Measurements from ENCODE around the gene AHSG.

AHSG gene

GRCh38 chr3:186587183-186587582 lies 25.7 kb upstream of the AHSG start:
- DNase-seq (ENCODE audit: low spot score in 2 of 2) (no peak), ATAC-seq (no peak)
- H3K36me3 Mint-ChIP-seq: peaks cover 45% of the 10 kb centered on the region
- H3K4me3 Mint-ChIP-seq: no peak overlapping the region
- no peaks in the 10 kb centered on the region for H3K4me1 Mint-ChIP-seq
- no peak overlapping the region for H3K27ac Mint-ChIP-seq
- no peaks in the 10 kb centered on the region for H3K9me3 Mint-ChIP-seq

- peaks cover 31% of the 10 kb centered on the region for H3K36me3 Mint-ChIP-seq
- no peak for DNase-seq (ENCODE audit: low spot score in 2 of 2)
- no peaks in the 10 kb centered on the region for H3K9me3 Mint-ChIP-seq
- no peak overlapping the region for H3K4me3 Mint-ChIP-seq
- no peaks in the 10 kb centered on the region for H3K4me1 Mint-ChIP-seq
- no peak for ATAC-seq
- no peak overlapping the region for H3K27ac Mint-ChIP-seq
Observed at GRCh38 chr3:186588632-186589031, 24.2 kb upstream of the AHSG start.

- Mint-ChIP-seq H3K36me3 (peaks cover 26% of the 10 kb centered on the region), H3K9me3 (no peaks in the 10 kb centered on the region), H3K27ac (no peak overlapping the region), H3K4me3 (no peak overlapping the region), H3K4me1 (no peaks in the 10 kb centered on the region)
- no peak for ATAC-seq
- DNase-seq (ENCODE audit: low spot score in 2 of 2): no peak
Observed at GRCh38 chr3:186589121-186589520, 23.7 kb upstream of the AHSG start.

- Mint-ChIP-seq H3K27ac (no peak overlapping the region), H3K9me3 (no peaks in the 10 kb centered on the region), H3K4me3 (no peak overlapping the region), H3K36me3 (peaks cover 17% of the 10 kb centered on the region), H3K4me1 (no peaks in the 10 kb centered on the region)
- ATAC-seq: peak; percentile 62
- no peak for DNase-seq (ENCODE audit: low spot score in 2 of 2)
Observed at GRCh38 chr3:186589856-186590579, 22.8 kb upstream of the AHSG start.

GRCh38 chr3:186590580-186591295 lies 22.1 kb upstream of the AHSG start:
- H3K36me3 Mint-ChIP-seq: peaks cover 10% of the 10 kb centered on the region
- no peaks in the 10 kb centered on the region for H3K4me1 Mint-ChIP-seq
- no peaks in the 10 kb centered on the region for H3K9me3 Mint-ChIP-seq
- ATAC-seq (no peak), DNase-seq (ENCODE audit: low spot score in 2 of 2) (no peak)
- H3K27ac Mint-ChIP-seq: no peak overlapping the region
- no peak overlapping the region for H3K4me3 Mint-ChIP-seq

GRCh38 chr3:186592682-186593081 lies 20.2 kb upstream of the AHSG start:
- ATAC-seq (no peak), DNase-seq (ENCODE audit: low spot score in 2 of 2) (no peak)
- Mint-ChIP-seq H3K27ac (no peak overlapping the region), H3K4me1 (no peaks in the 10 kb centered on the region), H3K9me3 (no peaks in the 10 kb centered on the region), H3K36me3 (no peaks in the 10 kb centered on the region), H3K4me3 (no peak overlapping the region)

GRCh38 chr3:186593862-186594261 lies 19.0 kb upstream of the AHSG start:
- no peaks in the 10 kb centered on the region for H3K9me3 Mint-ChIP-seq
- ATAC-seq (no peak), DNase-seq (ENCODE audit: low spot score in 2 of 2) (no peak)
- no peak overlapping the region for H3K27ac Mint-ChIP-seq
- no peak overlapping the region for H3K4me3 Mint-ChIP-seq
- no peaks in the 10 kb centered on the region for H3K4me1 Mint-ChIP-seq
- no peaks in the 10 kb centered on the region for H3K36me3 Mint-ChIP-seq

- no peak overlapping the region for H3K27ac Mint-ChIP-seq
- DNase-seq (ENCODE audit: low spot score in 2 of 2) (no peak), ATAC-seq (peak; percentile 32)
- H3K4me1 Mint-ChIP-seq: no peaks in the 10 kb centered on the region
- H3K4me3 Mint-ChIP-seq: no peak overlapping the region
- H3K9me3 Mint-ChIP-seq: no peaks in the 10 kb centered on the region
- H3K36me3 Mint-ChIP-seq: no peaks in the 10 kb centered on the region
Observed at GRCh38 chr3:186594591-186595113, 18.2 kb upstream of the AHSG start.

- no peaks in the 10 kb centered on the region for H3K9me3 Mint-ChIP-seq
- no peaks in the 10 kb centered on the region for H3K4me1 Mint-ChIP-seq
- H3K36me3 Mint-ChIP-seq: no peaks in the 10 kb centered on the region
- H3K27ac Mint-ChIP-seq: no peak overlapping the region
- H3K4me3 Mint-ChIP-seq: no peak overlapping the region
- ATAC-seq: no peak
- no peak for DNase-seq (ENCODE audit: low spot score in 2 of 2)
Observed at GRCh38 chr3:186596568-186597287, 16.1 kb upstream of the AHSG start.

- Mint-ChIP-seq H3K4me1 (no peaks in the 10 kb centered on the region), H3K27ac (no peak overlapping the region), H3K4me3 (no peak overlapping the region), H3K36me3 (no peaks in the 10 kb centered on the region), H3K9me3 (no peaks in the 10 kb centered on the region)
- DNase-seq (ENCODE audit: low spot score in 2 of 2) (no peak), ATAC-seq (no peak)
Observed at GRCh38 chr3:186598108-186598784, 14.6 kb upstream of the AHSG start.

GRCh38 chr3:186598794-186599141 lies 14.1 kb upstream of the AHSG start:
- no peaks in the 10 kb centered on the region for H3K36me3 Mint-ChIP-seq
- H3K27ac Mint-ChIP-seq: no peak overlapping the region
- no peaks in the 10 kb centered on the region for H3K9me3 Mint-ChIP-seq
- no peak for ATAC-seq
- no peaks in the 10 kb centered on the region for H3K4me1 Mint-ChIP-seq
- DNase-seq (ENCODE audit: low spot score in 2 of 2): no peak
- no peak overlapping the region for H3K4me3 Mint-ChIP-seq

GRCh38 chr3:186599142-186599784 lies 13.6 kb upstream of the AHSG start:
- Mint-ChIP-seq H3K36me3 (no peaks in the 10 kb centered on the region), H3K4me3 (no peak overlapping the region), H3K9me3 (no peaks in the 10 kb centered on the region), H3K27ac (no peak overlapping the region), H3K4me1 (no peaks in the 10 kb centered on the region)
- DNase-seq (ENCODE audit: low spot score in 2 of 2): no peak
- ATAC-seq: no peak

GRCh38 chr3:186599785-186600166 lies 13.1 kb upstream of the AHSG start:
- Mint-ChIP-seq H3K4me3 (no peak overlapping the region), H3K9me3 (no peaks in the 10 kb centered on the region), H3K4me1 (no peaks in the 10 kb centered on the region), H3K36me3 (no peaks in the 10 kb centered on the region), H3K27ac (no peak overlapping the region)
- DNase-seq (ENCODE audit: low spot score in 2 of 2) (no peak), ATAC-seq (no peak)

- no peak for ATAC-seq
- no peak for DNase-seq (ENCODE audit: low spot score in 2 of 2)
- Mint-ChIP-seq H3K9me3 (no peaks in the 10 kb centered on the region), H3K36me3 (no peaks in the 10 kb centered on the region), H3K27ac (no peak overlapping the region), H3K4me3 (no peak overlapping the region), H3K4me1 (no peaks in the 10 kb centered on the region)
Observed at GRCh38 chr3:186600896-186601295, 12.0 kb upstream of the AHSG start.

- H3K9me3 Mint-ChIP-seq: no peaks in the 10 kb centered on the region
Observed at GRCh38 chr3:186603159-186603558, 9.7 kb upstream of the AHSG start.

More at GRCh38 chr3:186603159-186603558, 9.7 kb upstream of the AHSG start:
- no peak overlapping the region for H3K4me3 Mint-ChIP-seq
- no peaks in the 10 kb centered on the region for H3K4me1 Mint-ChIP-seq
- no peak for ATAC-seq
- no peak overlapping the region for H3K27ac Mint-ChIP-seq
- H3K36me3 Mint-ChIP-seq: no peaks in the 10 kb centered on the region
- DNase-seq (ENCODE audit: low spot score in 2 of 2): no peak

Data from stimulated activated effector memory CD8-positive, alpha-beta T cell treated with anti-CD3 and anti-CD28 coated beads, Interleukin-12 subunit alpha, Interleukin-12 subunit beta, amount 100 ng/mL, for 72 hours (primary cell).